Colonic mucosa (tissue), 4 donors: ENCODE results near the gene DISP3. TPM values are rescaled to one million over a fixed set of nuclear protein-coding genes. Genes with fewer than 3 reads are reported as not detected.

Experiments
- DNase-seq: peaks from one replicate; pipeline ENCODE4 v3.0.0-alpha.2; 2020
- H3K27ac ChIP-seq: fragments of 200-600 bp; one replicate; pipeline ENCODE4 v1.8.0; 2021
- H3K27me3 ChIP-seq: fragments of 200-600 bp; one replicate; pipeline ENCODE4 v1.8.0; 2021
- H3K36me3 ChIP-seq: fragments of 200-600 bp; one replicate; pipeline ENCODE4 v1.8.0; 2021
- H3K4me1 ChIP-seq: fragments of 200-600 bp; one replicate; pipeline ENCODE4 v1.8.0; 2021; ENCODE audit warnings: mild to moderate bottlenecking
- H3K4me3 ChIP-seq: fragments of 200-600 bp; one replicate; pipeline ENCODE4 v1.8.0; 2021
- H3K9ac ChIP-seq, 2 donors: one replicate each; pipeline ENCODE4 v1.7.0; 2013; ENCODE audit warnings: control low read depth in 2 of 2, low read depth in 2 of 2, low read length in 2 of 2
- H3K9me3 ChIP-seq: fragments of 200-600 bp; one replicate; pipeline ENCODE4 v1.8.0; 2021
- CTCF ChIP-seq: fragments of 200-600 bp; IDR thresholded peaks from one replicate; pipeline ENCODE4 v1.8.0; 2022; ENCODE audit warnings: antibody characterized with exemption, mild to moderate bottlenecking
- intact Hi-C: fragments of 100-400 bp; cut with DNase I; formaldehyde crosslinking; loops from one replicate; pipeline ENCODE4 v1.14.1; 2022
- total RNA-seq, 2 donors: library from RNA; stranded (reverse); fragmentation: NEBNext Ultra II Directional in 1 of 2; extraction: Animal tissue kit (Norgen Biotek cat#: 25700) in 1 of 2; gene quantifications; one replicate each; pipeline ENCODE4 v1.2.1, GENCODE V29; 2021
- donor health status: healthy.
- donor health status: DM: no; HTN: no; CAD: no.
- donor health status: DM: no; HTN: no; CAD: no.

The DISP3 gene
- total RNA-seq, 2 donors from 2014 or later = 0.10 to 0.13 TPM

GRCh38 chr1:11571906-11572616 lies 93.1 kb downstream of the DISP3 start:
- no peak overlapping the region for H3K4me3 ChIP-seq
- H3K9ac ChIP-seq = no peak overlapping the region
- no peak for DNase-seq
- no peaks in the 10 kb centered on the region for H3K27me3 ChIP-seq
- no peaks in the 10 kb centered on the region for H3K9me3 ChIP-seq
- H3K36me3 ChIP-seq = no peaks in the 10 kb centered on the region
- H3K27ac ChIP-seq = no peak overlapping the region
- H3K4me1 ChIP-seq = no peaks in the 10 kb centered on the region
- intact Hi-C loops = no loop called here
- TF ChIP-seq CTCF = no peak

- Histone ChIP-seq H3K9ac (no peak overlapping the region), H3K27ac (no peak overlapping the region), H3K4me3 (no peak overlapping the region), H3K9me3 (no peaks in the 10 kb centered on the region), H3K36me3 (no peaks in the 10 kb centered on the region), H3K4me1 (no peaks in the 10 kb centered on the region), H3K27me3 (no peaks in the 10 kb centered on the region)
- no peak for DNase-seq
- intact Hi-C loops = no loop called here
- no peak for TF ChIP-seq CTCF
Observed at GRCh38 chr1:11573116-11573692, 94.2 kb downstream of the DISP3 start.

GRCh38 chr1:11575553-11575952 lies 96.6 kb downstream of the DISP3 start:
- no peak for TF ChIP-seq CTCF
- Histone ChIP-seq H3K9me3 (no peaks in the 10 kb centered on the region), H3K4me1 (no peaks in the 10 kb centered on the region), H3K27me3 (no peaks in the 10 kb centered on the region), H3K9ac (no peak overlapping the region), H3K27ac (no peak overlapping the region), H3K4me3 (no peak overlapping the region), H3K36me3 (no peaks in the 10 kb centered on the region)
- intact Hi-C loops = no loop called here
- DNase-seq = no peak

GRCh38 chr1:11576109-11576875 lies 97.3 kb downstream of the DISP3 start:
- DNase-seq = no peak
- Histone ChIP-seq H3K27ac (no peak overlapping the region), H3K27me3 (no peaks in the 10 kb centered on the region), H3K4me1 (no peaks in the 10 kb centered on the region), H3K36me3 (no peaks in the 10 kb centered on the region), H3K9me3 (no peaks in the 10 kb centered on the region), H3K9ac (no peak overlapping the region), H3K4me3 (no peak overlapping the region)
- intact Hi-C loops = no loop called here
- TF ChIP-seq CTCF = no peak

GRCh38 chr1:11578004-11578403 lies 99.0 kb downstream of the DISP3 start:
- no peaks in the 10 kb centered on the region for H3K9me3 ChIP-seq
- intact Hi-C loops = no loop called here
- H3K4me1 ChIP-seq = no peaks in the 10 kb centered on the region
- no peak overlapping the region for H3K27ac ChIP-seq
- no peak overlapping the region for H3K4me3 ChIP-seq
- H3K9ac ChIP-seq = no peak overlapping the region
- no peak for TF ChIP-seq CTCF
- no peaks in the 10 kb centered on the region for H3K36me3 ChIP-seq
- DNase-seq = no peak
- H3K27me3 ChIP-seq = no peaks in the 10 kb centered on the region
